IMR-90 (cell line): ENCODE results near the gene KCTD16. TPM values are rescaled to one million over a fixed set of nuclear protein-coding genes. Genes with fewer than 3 reads are reported as not detected.

ENCODE experiments used
- ATAC-seq: fragments of 200-7000 bp; cut with Tn5 transposase; 2 replicates; pipeline ENCODE4 v1.9.1; 2020; ENCODE audit warnings: low read depth, mild to moderate bottlenecking, moderate library complexity
- BruUV-seq: library from RNA; stranded (reverse); fragments of 400-500 nt; replicated peaks from 2 replicates; lab custom pipeline; 2021; lab: Mats Ljungman, UMichigan
- CTCF ChIA-PET: fragments of 300-600 bp; formaldehyde crosslinking; extraction: SDS; loops from one replicate; lab custom pipeline; 2021; ENCODE audit warnings: antibody characterized with exemption; lab: Yijun Ruan, JAX
- POLR2A ChIA-PET: fragments of 300-600 bp; sonication (Branson Sonifier 250); formaldehyde crosslinking; loops from one replicate; lab custom pipeline; 2022; ENCODE audit warnings: antibody characterized with exemption; ENCODE audit not compliant: unreplicated experiment; lab: Charles Lee
- DNase-seq: peaks from one replicate; pipeline ENCODE4 v3.0.0; 2013
- H2AFZ ChIP-seq: replicated peaks from 2 replicates; pipeline ENCODE3; 2013; ENCODE audit warnings: low read length, mild to moderate bottlenecking; ENCODE audit not compliant: poor library complexity
- H2AK5ac ChIP-seq: 2 replicates; pipeline ENCODE4 v1.6.1; 2013; ENCODE audit warnings: low read depth, low read length, inconsistent platforms
- H2AK9ac ChIP-seq: replicated peaks from 2 replicates; pipeline ENCODE3; 2013; ENCODE audit warnings: mild to moderate bottlenecking, low read depth, low read length, moderate library complexity; ENCODE audit not compliant: poor library complexity
- H2BK120ac ChIP-seq: 2 replicates; pipeline ENCODE4 v1.6.1; 2013; ENCODE audit warnings: low read depth, low read length, inconsistent platforms
- H2BK15ac ChIP-seq: 3 replicates; pipeline ENCODE4 v1.6.1; 2013; ENCODE audit warnings: low read depth, low read length, inconsistent platforms
- H2BK20ac ChIP-seq: 2 replicates; pipeline ENCODE4 v1.6.1; 2013; ENCODE audit warnings: low read depth, mild to moderate bottlenecking, inconsistent platforms, low read length, moderate library complexity
- H2BK5ac ChIP-seq: 2 replicates; pipeline ENCODE4 v1.6.1; 2013; ENCODE audit warnings: mild to moderate bottlenecking, low read depth, low read length, inconsistent platforms; ENCODE audit not compliant: poor library complexity, severe bottlenecking
- H3K14ac ChIP-seq: replicated peaks from 2 replicates; pipeline ENCODE4 v1.6.1; 2013; ENCODE audit warnings: low read depth, low read length, inconsistent platforms
- H3K18ac ChIP-seq: 2 replicates; pipeline ENCODE4 v1.6.1; 2013; ENCODE audit warnings: low read depth, low read length, control low read depth
- H3K23ac ChIP-seq: 2 replicates; pipeline ENCODE4 v1.6.1; 2013; ENCODE audit warnings: low read depth, low read length, inconsistent platforms
- H3K27ac ChIP-seq: 2 replicates; pipeline ENCODE4 v1.5.1; 2013; ENCODE audit warnings: mild to moderate bottlenecking, control low read depth, low read length; ENCODE audit not compliant: insufficient read depth
- H3K27me3 ChIP-seq: 2 replicates; pipeline ENCODE4 v1.6.1; 2013; ENCODE audit warnings: low read length; ENCODE audit not compliant: control insufficient read depth, insufficient read depth
- H3K36me3 ChIP-seq: 2 replicates; pipeline ENCODE4 v1.6.1; 2013; ENCODE audit warnings: low read length, mixed read lengths; ENCODE audit not compliant: control insufficient read depth, insufficient read depth
- H3K4ac ChIP-seq: 2 replicates; pipeline ENCODE4 v1.6.1; 2013; ENCODE audit warnings: low read depth, low read length, inconsistent platforms
- H3K4me1 ChIP-seq: 2 replicates; pipeline ENCODE4 v1.6.1; 2013; ENCODE audit warnings: low read length, mixed read lengths; ENCODE audit not compliant: control insufficient read depth, insufficient read depth
- H3K4me2 ChIP-seq: 2 replicates; pipeline ENCODE4 v1.6.1; 2013; ENCODE audit warnings: low read depth, mild to moderate bottlenecking, control low read depth, low read length, moderate library complexity
- H3K4me3 ChIP-seq: 2 replicates; pipeline ENCODE4 v1.5.1; 2013; ENCODE audit warnings: low read depth, mild to moderate bottlenecking, control low read depth, low read length, moderate library complexity; ENCODE audit not compliant: insufficient read depth
- H3K56ac ChIP-seq: 2 replicates; pipeline ENCODE4 v1.6.1; 2013; ENCODE audit warnings: low read length, inconsistent platforms; ENCODE audit not compliant: insufficient read depth; ENCODE audit errors: extremely low read depth
- H3K79me1 ChIP-seq, 2 experiments: 2 replicates each; pipeline ENCODE4 v1.6.1; 2013; ENCODE audit warnings: low read length in 2 of 2, inconsistent platforms in 1 of 2, low read depth in 1 of 2
- H3K9ac ChIP-seq: 2 replicates; pipeline ENCODE4 v1.6.1; 2013; ENCODE audit warnings: low read depth, low read length, control low read depth
- H3K9me1 ChIP-seq: 2 replicates; pipeline ENCODE4 v1.6.1; 2013; ENCODE audit warnings: low read length, inconsistent platforms; ENCODE audit not compliant: insufficient read depth
- H3K9me3 ChIP-seq: 2 replicates; pipeline ENCODE4 v1.6.1; 2013; ENCODE audit warnings: low read length; ENCODE audit not compliant: control insufficient read depth, insufficient read depth
- H4K20me1 ChIP-seq: 2 replicates; pipeline ENCODE4 v1.6.1; 2013; ENCODE audit warnings: low read length, inconsistent platforms; ENCODE audit not compliant: insufficient read depth
- H4K5ac ChIP-seq: 2 replicates; pipeline ENCODE4 v1.6.1; 2013; ENCODE audit warnings: mild to moderate bottlenecking, low read depth, low read length, control low read depth
- H4K8ac ChIP-seq, 2 experiments: 2 replicates each; pipeline ENCODE4 v1.6.1; 2013; ENCODE audit warnings: low read depth in 2 of 2, low read length in 2 of 2, control low read depth in 1 of 2, inconsistent platforms in 1 of 2
- H4K91ac ChIP-seq: 2 replicates; pipeline ENCODE4 v1.6.1; 2013; ENCODE audit warnings: low read depth, low read length, inconsistent platforms; ENCODE audit not compliant: insufficient read depth
- CEBPB ChIP-seq: IDR thresholded peaks from 2 replicates; pipeline ENCODE4 v1.6.1; 2012; ENCODE audit warnings: low read depth, low read length, improper control_type of control experiment
- WGBS, 2 experiments: methylation state at CpG; one replicate each; pipeline versions ENCODE4 v1.1.5 to v1.1.7; 2013; ENCODE audit warnings: missing lambda C conversion rate in 2 of 2; ENCODE audit not compliant: insufficient read length in 1 of 2; ENCODE audit errors: extremely low coverage in 2 of 2; 5-methylcytosine and 5-hydroxymethylcytosine counted together
- dilution Hi-C: fragments of 300-500 bp; cut with HindIII; formaldehyde crosslinking; loops from one replicate; pipeline ENCODE4 v1.14.3; 2018; ENCODE audit warnings: low sequenced_read_pairs; ENCODE audit not compliant: unreplicated experiment
- in situ Hi-C: fragments of 300-500 bp; cut with MboI; formaldehyde crosslinking; loops from 3 replicates; pipeline ENCODE4 v1.14.3; 2019; ENCODE audit warnings: low sequenced_read_pairs, inconsistent platforms, mixed read lengths
- intact Hi-C: fragments of 100-400 bp; cut with micrococcal nuclease; formaldehyde crosslinking; loops from 2 replicates; pipeline ENCODE4 v1.10.0; 2022
- polyA plus RNA-seq, 3 experiments: library from polyadenylated mRNA; depleted of rRNA; stranded (reverse); fragments of >200 nt; gene quantifications; 2 replicates each; pipeline ENCODE4 v1.2.3, GENCODE V29; 2012; ENCODE audit warnings: low replicate concordance in 1 of 3
- total RNA-seq: library from RNA; depleted of rRNA; stranded (reverse); fragments of >200 nt; gene quantifications from 2 replicates; pipeline ENCODE4 v1.2.3, GENCODE V29; 2012
- TF ChIP-seq, protein P1 (sequence below): fragments of 150-350 bp; IDR thresholded peaks from 2 replicates; pipeline ENCODE4 v1.6.1; 2016; ENCODE audit warnings: low read depth, mild to moderate bottlenecking, low read length, moderate library complexity, borderline replicate concordance

Gene KCTD16
- total and polyA plus RNA-seq, 2 of the 4 experiments (the other 2 are of a cell fraction) = 0.43 to 1.1 TPM

DNA sequence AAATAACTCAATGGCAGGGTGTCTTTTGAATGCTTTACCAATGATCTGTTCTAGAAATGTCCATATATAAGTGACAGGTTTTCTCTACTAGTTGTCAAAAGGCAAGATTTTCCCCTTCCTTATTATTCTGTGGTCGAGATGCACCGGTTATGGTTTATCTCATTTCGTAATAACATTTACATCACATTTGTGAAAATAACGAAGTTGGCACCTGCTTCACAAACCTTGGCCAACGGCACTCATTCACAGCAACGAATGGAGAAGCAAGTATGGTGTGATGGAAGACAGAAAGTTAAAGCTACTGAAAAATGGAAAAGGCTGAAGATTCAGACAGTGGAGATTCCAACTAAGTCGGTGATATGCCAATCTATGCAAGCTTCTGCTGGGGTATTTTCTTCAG is 235.8 kb downstream of the KCTD16 start:
- no CpG with 5 or more reads among the region's 7 CpGs for WGBS, 2 experiments
- TF ChIP-seq, protein P1, sequence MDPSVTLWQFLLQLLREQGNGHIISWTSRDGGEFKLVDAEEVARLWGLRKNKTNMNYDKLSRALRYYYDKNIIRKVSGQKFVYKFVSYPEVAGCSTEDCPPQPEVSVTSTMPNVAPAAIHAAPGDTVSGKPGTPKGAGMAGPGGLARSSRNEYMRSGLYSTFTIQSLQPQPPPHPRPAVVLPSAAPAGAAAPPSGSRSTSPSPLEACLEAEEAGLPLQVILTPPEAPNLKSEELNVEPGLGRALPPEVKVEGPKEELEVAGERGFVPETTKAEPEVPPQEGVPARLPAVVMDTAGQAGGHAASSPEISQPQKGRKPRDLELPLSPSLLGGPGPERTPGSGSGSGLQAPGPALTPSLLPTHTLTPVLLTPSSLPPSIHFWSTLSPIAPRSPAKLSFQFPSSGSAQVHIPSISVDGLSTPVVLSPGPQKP = no peak
- TF ChIP-seq CEBPB = 0 out of 2 replicates have a peak, but pooled peaks have one; percentile 23

More for the DNA sequence above, 235.8 kb downstream of the KCTD16 start:
- Histone ChIP-seq H4K8ac (no peak overlapping the region), H3K36me3 (no peaks in the 10 kb centered on the region), H3K56ac (no peak overlapping the region), H3K23ac (no peak overlapping the region), H4K5ac (no peak overlapping the region), H3K4me2 (no peak overlapping the region), H3K4me1 (no peaks in the 10 kb centered on the region), H3K9ac (no peak overlapping the region), H3K4ac (no peak overlapping the region), H2BK20ac (no peak overlapping the region), H2AK9ac (no peak overlapping the region), H3K4me3 (no peak overlapping the region), H3K79me1 (no peaks in the 10 kb centered on the region), H3K18ac (no peak overlapping the region), H2AK5ac (no peak overlapping the region), H4K20me1 (no peaks in the 10 kb centered on the region), H2AFZ (no peak overlapping the region), H3K27ac (no peak overlapping the region), H2BK120ac (no peak overlapping the region), H2BK5ac (no peak overlapping the region), H3K9me3 (no peaks in the 10 kb centered on the region), H4K91ac (no peak overlapping the region), H3K27me3 (no peaks in the 10 kb centered on the region), H3K9me1 (no peaks in the 10 kb centered on the region), H3K14ac (no peak overlapping the region), H2BK15ac (no peak overlapping the region)
- dilution Hi-C loops (no loop called here), intact Hi-C loops (no loop called here), in situ Hi-C loops (no loop called here)
- no TSS peak for BruUV-seq
- DNase-seq = no peak
- ChIA-PET POLR2A (no interaction called here), CTCF (interaction anchor here (0.6 kb wide), 1 partner anchor 17 kb away, joined by 3 read pairs; no protein-coding TSS in a partner anchor)
- no peak for ATAC-seq
